HG03575 (cell line): ENCODE data around the gene CDKL5.

Source experiments
- ATAC-seq: cut with Tn5 transposase; IDR thresholded peaks from one replicate; pipeline ENCODE4 v1.9.1; 2021; ENCODE audit not compliant: unreplicated experiment, insufficient number of reproducible peaks, low FRiP score; ENCODE audit errors: extremely low read depth

The CDKL5 gene

GRCh38 chrX:18674417-18674787 is 249.0 kb downstream of the CDKL5 start:
- peak; percentile 19 for ATAC-seq

GRCh38 chrX:18674788-18675735 is 249.7 kb downstream of the CDKL5 start:
- peak; percentile 62 for ATAC-seq

GRCh38 chrX:18676050-18676449 is 250.6 kb downstream of the CDKL5 start:
- ATAC-seq: no peak

- no peak for ATAC-seq
Observed at GRCh38 chrX:18676470-18676869, 251.1 kb downstream of the CDKL5 start.

- ATAC-seq: no peak
Observed at GRCh38 chrX:18677161-18677869, 251.9 kb downstream of the CDKL5 start.

GRCh38 chrX:18681996-18682395 is 256.6 kb downstream of the CDKL5 start:
- no peak for ATAC-seq

GRCh38 chrX:18682979-18683387 is 257.6 kb downstream of the CDKL5 start:
- ATAC-seq: no peak

GRCh38 chrX:18687856-18688495 is 262.6 kb downstream of the CDKL5 start:
- no peak for ATAC-seq

- no peak for ATAC-seq
Observed at GRCh38 chrX:18691431-18691830, 266.0 kb downstream of the CDKL5 start.

GRCh38 chrX:18692541-18692940 is 267.1 kb downstream of the CDKL5 start:
- no peak for ATAC-seq

- no peak for ATAC-seq
Observed at GRCh38 chrX:18696653-18697052, 271.2 kb downstream of the CDKL5 start.

- ATAC-seq: no peak
Observed at GRCh38 chrX:18698737-18699650, 273.6 kb downstream of the CDKL5 start.

- no peak for ATAC-seq
Observed at GRCh38 chrX:18701621-18702361, 276.4 kb downstream of the CDKL5 start.

GRCh38 chrX:18702362-18703195 is 277.2 kb downstream of the CDKL5 start:
- ATAC-seq: no peak
